ENCODE measurements around the gene ENDOD1.

- TF ChIP-seq CTCF (IDR thresholded peaks at IDR 0.05): no peak
- TF ChIP-seq EZH2 (IDR thresholded peaks at IDR 0.05; ENCODE audit: borderline replicate concordance, insufficient read depth, low read depth, low read length, poor library complexity, severe bottlenecking): no peak
These were observed 24.3 kb upstream of the ENDOD1 start for GRCh38 chr11:95065336-95065735.

Measured in B cell (primary cell).